Endothelial cell of umbilical vein (primary cell): Measurements from ENCODE around the gene FRMD4A. TPM values are rescaled to one million over a fixed set of nuclear protein-coding genes. Genes with fewer than 3 reads are reported as not detected.

Experiments used
- BruUV-seq: library from RNA; stranded (reverse); fragments of 400-500 nt; replicated peaks from 2 replicates; lab custom pipeline; 2021; lab: Mats Ljungman, UMichigan
- CTCF ChIA-PET: fragments of 300-600, 350-600 bp; sonication (Branson Sonifier 250); formaldehyde crosslinking; loops from one replicate; lab custom pipeline; 2021; ENCODE audit warnings: antibody characterized with exemption, inconsistent platforms; lab: Charles Lee
- POLR2A ChIA-PET: fragments of 300-600, 350-600 bp; sonication (Branson Sonifier 250); formaldehyde crosslinking; loops from one replicate; lab custom pipeline; 2021; ENCODE audit warnings: antibody characterized with exemption, inconsistent platforms; lab: Charles Lee
- DNase-seq: peaks from one replicate; pipeline ENCODE4 v3.0.0-alpha.2; 2011; ENCODE audit warnings: low read depth, low spot score
- FAIRE-seq: peaks from 2 replicates; lab custom pipeline; 2011; peaks lifted over from hg19 to GRCh38; lab: Jason Lieb, UNC
- H2AFZ ChIP-seq: 2 replicates; pipeline ENCODE4 v1.6.0; 2012; ENCODE audit warnings: low read depth, low read length, control low read depth, inconsistent platforms
- H3K27ac ChIP-seq: 2 replicates; pipeline ENCODE4 v1.5.1; 2011; ENCODE audit warnings: low read depth, mild to moderate bottlenecking, control low read depth, low read length, moderate library complexity; ENCODE audit not compliant: insufficient read depth
- H3K27me3 ChIP-seq, 2 experiments: 2 replicates each; pipeline versions ENCODE4 v1.6.0 to v1.6.1; 2011; ENCODE audit warnings: low read length in 2 of 2, mixed read lengths in 1 of 2; ENCODE audit not compliant: control insufficient read depth in 2 of 2, insufficient read depth in 2 of 2
- H3K36me3 ChIP-seq, 2 experiments: 2 replicates in 1 of 2; 3 replicates in 1 of 2; pipeline ENCODE4 v1.5.1; 2011; ENCODE audit warnings: low read length in 2 of 2, mild to moderate bottlenecking in 1 of 2, moderate library complexity in 1 of 2; ENCODE audit not compliant: control insufficient read depth in 2 of 2, insufficient read depth in 2 of 2; ENCODE audit errors: extremely low read depth in 1 of 2
- H3K4me1 ChIP-seq: 3 replicates; pipeline ENCODE4 v1.5.1; 2011; ENCODE audit warnings: mild to moderate bottlenecking, low read length; ENCODE audit not compliant: control insufficient read depth, insufficient read depth; ENCODE audit errors: extremely low read depth
- H3K4me2 ChIP-seq: 2 replicates; pipeline ENCODE4 v1.6.1; 2011; ENCODE audit warnings: low read length, control low read depth, mixed read lengths; ENCODE audit not compliant: insufficient read depth
- H3K4me3 ChIP-seq, 3 experiments: fragments of 200-600 bp in 1 of 3; sonication (generic), shearing (Covaris generic) in 1 of 3; replicated peaks in 1 of 3; 2 replicates each; pipeline ENCODE4 v1.5.1; 2011 to 2016; ENCODE audit warnings: control low read depth in 3 of 3, low read length in 3 of 3, mild to moderate bottlenecking in 2 of 3, inconsistent platforms in 1 of 3, low read depth in 1 of 3, moderate library complexity in 1 of 3; ENCODE audit not compliant: insufficient read depth in 1 of 3
- H3K79me2 ChIP-seq: 2 replicates; pipeline ENCODE4 v1.6.0; 2012; ENCODE audit warnings: low read length, inconsistent platforms; ENCODE audit not compliant: control insufficient read depth, insufficient read depth
- H3K9ac ChIP-seq: replicated peaks from 2 replicates; pipeline ENCODE3; 2011; ENCODE audit warnings: low read length, control low read depth; ENCODE audit not compliant: insufficient read depth; ENCODE audit errors: extremely low read depth
- H3K9me1 ChIP-seq: replicated peaks from 3 replicates; pipeline ENCODE4 v1.6.0; 2011; ENCODE audit warnings: mild to moderate bottlenecking, low read length; ENCODE audit not compliant: control insufficient read depth, insufficient read depth; ENCODE audit errors: extremely low read depth
- H3K9me3 ChIP-seq: replicated peaks from 2 replicates; pipeline ENCODE4 v1.5.1; 2012; ENCODE audit warnings: low read length, inconsistent platforms; ENCODE audit not compliant: control insufficient read depth, insufficient read depth
- H4K20me1 ChIP-seq: replicated peaks from 2 replicates; pipeline ENCODE3; 2011; ENCODE audit warnings: mild to moderate bottlenecking, low read length; ENCODE audit not compliant: control insufficient read depth, insufficient read depth; ENCODE audit errors: extremely low read depth
- EZH2 ChIP-seq: IDR thresholded peaks from 2 replicates; pipeline ENCODE4 v1.6.1; 2012; ENCODE audit warnings: borderline replicate concordance, low read depth, mild to moderate bottlenecking, moderate library complexity, low read length, inconsistent platforms; ENCODE audit not compliant: severe bottlenecking
- FOS ChIP-seq: IDR thresholded peaks from 2 replicates; pipeline ENCODE4 v1.6.1; 2011; ENCODE audit warnings: mild to moderate bottlenecking, low read length, moderate library complexity, borderline replicate concordance; ENCODE audit not compliant: insufficient read depth
- GATA2 ChIP-seq: IDR thresholded peaks from 2 replicates; pipeline ENCODE4 v1.7.0; 2011; ENCODE audit warnings: low read depth, mild to moderate bottlenecking, moderate library complexity, mixed read lengths, low read length; ENCODE audit not compliant: insufficient read length, insufficient read depth
- JUN ChIP-seq: IDR thresholded peaks from 2 replicates; pipeline ENCODE4 v1.6.1; 2011; ENCODE audit warnings: borderline replicate concordance, low read depth; ENCODE audit not compliant: insufficient read length, insufficient read depth
- MAX ChIP-seq: IDR thresholded peaks from 2 replicates; pipeline ENCODE4 v1.6.1; 2011; ENCODE audit not compliant: insufficient read depth, insufficient read length
- MYC ChIP-seq: IDR thresholded peaks from one replicate; pipeline ENCODE4 v1.6.1; 2011; ENCODE audit warnings: mild to moderate bottlenecking, low read depth, low read length
- POLR2A ChIP-seq: IDR thresholded peaks from 2 replicates; pipeline ENCODE4 v1.6.1; 2012; ENCODE audit warnings: low read depth, mild to moderate bottlenecking, control low read depth, low read length
- POLR2AphosphoS5 ChIP-seq: IDR thresholded peaks from 2 replicates; pipeline ENCODE4 v1.6.1; 2012; ENCODE audit warnings: low read depth, mild to moderate bottlenecking, control low read depth, low read length, moderate library complexity; ENCODE audit not compliant: insufficient read depth
- dilution Hi-C: fragments of 300-500 bp; cut with MboI; formaldehyde crosslinking; loops from one replicate; pipeline ENCODE4 v1.15.0; 2019; ENCODE audit warnings: low sequenced_read_pairs; ENCODE audit not compliant: extremely low pct_ligation_motif_present
- intact Hi-C: fragments of 100-400 bp; cut with micrococcal nuclease; formaldehyde crosslinking; loops from one replicate; pipeline ENCODE4 v1.10.0; 2022
- polyA plus RNA-seq, 4 experiments: library from polyadenylated mRNA; depleted of rRNA in 3 of 4; stranded (reverse) in 3 of 4; unstranded in 1 of 4; fragments of >200 nt; gene quantifications; 2 replicates each; pipeline versions ENCODE4 v1.2.1 to v1.2.3, GENCODE V29; 2011 to 2012; ENCODE audit warnings: missing spikeins in 1 of 4
- total RNA-seq: library from RNA; stranded (reverse); gene quantifications from 2 replicates; pipeline ENCODE4 v1.2.3, GENCODE V29; 2021
- TF ChIP-seq, protein P1 (sequence below), 2 donors: IDR thresholded peaks; 1 replicate in 1 of 2; 2 replicates in 1 of 2; pipeline ENCODE4 v1.5.1; 2011; ENCODE audit warnings: low read length in 2 of 2, mild to moderate bottlenecking in 2 of 2, moderate library complexity in 2 of 2, control low read depth in 1 of 2, inconsistent platforms in 1 of 2, low read depth in 1 of 2; ENCODE audit not compliant: insufficient read depth in 1 of 2; ENCODE audit errors: extremely low read depth in 1 of 2

FRMD4A gene
- total and polyA plus RNA-seq, 2 donors (not counting 3 experiments of a cell fraction or from before 2014, with no cell fraction given) = 123 to 148 TPM

DNA sequence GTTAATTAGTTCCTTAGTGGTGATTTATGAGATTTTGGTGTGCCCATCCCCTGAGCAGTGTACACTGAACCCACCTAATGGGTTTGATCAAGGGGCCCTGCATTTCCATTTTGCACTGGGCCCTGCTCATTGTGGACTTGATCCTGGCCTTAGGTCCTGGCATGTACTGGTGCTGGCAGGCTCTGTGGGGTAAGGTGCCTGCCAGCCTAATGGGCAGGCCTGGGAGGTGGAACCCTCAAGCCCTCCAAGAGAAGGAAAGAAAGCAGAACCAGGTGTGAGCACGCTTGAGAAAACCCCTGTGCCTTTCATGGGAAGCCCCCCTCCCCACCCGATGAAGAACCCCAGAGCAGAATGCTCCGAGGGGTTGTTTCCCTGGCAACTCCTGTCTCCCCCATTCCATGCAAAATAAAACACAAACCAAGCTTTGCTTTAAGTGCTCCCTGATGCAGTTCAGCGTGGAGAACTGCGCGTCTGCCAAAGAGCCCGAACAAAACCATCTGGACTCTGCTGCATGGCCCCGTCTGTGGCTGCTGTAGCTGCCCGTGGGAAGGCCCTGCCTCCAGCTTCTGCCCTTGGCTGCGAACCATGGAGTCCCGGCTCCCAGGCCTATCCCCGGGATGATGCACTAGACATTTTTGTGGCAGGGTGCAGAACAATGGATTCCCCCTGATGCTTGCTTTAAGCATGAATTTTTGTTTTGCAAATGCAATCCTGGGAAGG, 620.6 kb downstream of the FRMD4A start:
- intact Hi-C loops = no loop called here
- Histone ChIP-seq H2AFZ (no peak overlapping the region), H3K9ac (no peak overlapping the region), H3K27ac (no peak overlapping the region), H3K36me3 (peaks cover 0 to 2% of the 10 kb centered on the region in 2 experiments), H3K9me1 (no peaks in the 10 kb centered on the region), H3K4me1 (peaks cover 58% of the 10 kb centered on the region), H4K20me1 (no peaks in the 10 kb centered on the region), H3K79me2 (peaks cover 34% of the 10 kb centered on the region), H3K9me3 (no peaks in the 10 kb centered on the region), H3K4me3 (no peak overlapping the region), H3K27me3 (no peaks in the 10 kb centered on the region), H3K4me2 (no peak overlapping the region)
- dilution Hi-C loops = no loop called here
- TF ChIP-seq JUN (no peak), GATA2 (no peak), POLR2A (no peak), EZH2 (no peak), FOS (no peak), POLR2AphosphoS5 (no peak)
- FAIRE-seq (no peak), DNase-seq (no peak)
- CTCF ChIA-PET = no interaction called here
- BruUV-seq = no TSS peak
- POLR2A ChIA-PET = no interaction called here

DNA sequence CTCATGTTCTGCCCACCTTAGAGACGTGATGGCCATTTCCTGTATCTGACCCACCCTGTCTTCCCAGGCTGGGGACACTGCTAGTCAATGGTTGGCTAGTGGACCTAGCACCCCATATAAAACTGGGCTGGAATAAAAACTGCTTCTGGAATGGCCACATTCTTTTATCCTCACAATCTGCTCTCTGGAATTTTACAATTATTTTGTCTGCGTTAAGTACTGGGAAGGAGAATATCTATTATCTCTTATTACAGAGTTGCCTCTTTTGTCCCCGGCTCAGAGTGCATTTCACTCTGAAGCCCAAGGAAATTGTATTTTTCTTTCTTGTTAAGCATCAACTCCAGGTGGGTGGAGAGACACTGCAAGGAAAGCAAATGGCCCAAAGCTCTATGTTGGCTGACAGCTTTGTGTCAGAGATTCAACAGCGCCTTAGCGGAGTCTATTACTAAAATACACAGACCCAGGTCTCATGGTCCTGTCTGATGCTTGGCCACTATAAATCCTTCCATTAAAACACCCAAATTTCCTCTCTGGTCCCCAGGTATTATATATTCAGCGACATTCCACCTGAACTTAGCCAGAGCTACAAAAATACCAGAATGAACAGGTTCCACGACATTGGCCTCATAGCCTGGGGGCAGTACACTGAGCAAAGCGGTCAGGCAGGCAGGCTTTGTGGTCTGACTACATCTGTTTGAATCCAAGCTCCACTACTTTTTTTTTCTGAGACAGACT, 622.3 kb downstream of the FRMD4A start:
- Histone ChIP-seq H3K27me3 (no peaks in the 10 kb centered on the region), H3K9me3 (no peaks in the 10 kb centered on the region), H3K36me3 (no peaks in the 10 kb centered on the region), H3K4me2 (peak overlapping the region; percentile 79), H3K4me3 (no peak overlapping the region), H3K9me1 (no peaks in the 10 kb centered on the region), H3K9ac (peak overlapping the region; percentile 50), H4K20me1 (no peaks in the 10 kb centered on the region), H3K27ac (peak overlapping the region; percentile 37), H2AFZ (no peak overlapping the region), H3K4me1 (peaks cover 70% of the 10 kb centered on the region), H3K79me2 (peaks cover 48% of the 10 kb centered on the region)
- no peak for FAIRE-seq
- DNase-seq = no peak
- POLR2A ChIA-PET = no interaction called here
- BruUV-seq = no TSS peak
- TF ChIP-seq MYC (no peak), FOS (no peak), JUN (no peak), POLR2A (no peak), POLR2AphosphoS5 (no peak), GATA2 (no peak), MAX (no peak), EZH2 (no peak)
- TF ChIP-seq, protein P1, sequence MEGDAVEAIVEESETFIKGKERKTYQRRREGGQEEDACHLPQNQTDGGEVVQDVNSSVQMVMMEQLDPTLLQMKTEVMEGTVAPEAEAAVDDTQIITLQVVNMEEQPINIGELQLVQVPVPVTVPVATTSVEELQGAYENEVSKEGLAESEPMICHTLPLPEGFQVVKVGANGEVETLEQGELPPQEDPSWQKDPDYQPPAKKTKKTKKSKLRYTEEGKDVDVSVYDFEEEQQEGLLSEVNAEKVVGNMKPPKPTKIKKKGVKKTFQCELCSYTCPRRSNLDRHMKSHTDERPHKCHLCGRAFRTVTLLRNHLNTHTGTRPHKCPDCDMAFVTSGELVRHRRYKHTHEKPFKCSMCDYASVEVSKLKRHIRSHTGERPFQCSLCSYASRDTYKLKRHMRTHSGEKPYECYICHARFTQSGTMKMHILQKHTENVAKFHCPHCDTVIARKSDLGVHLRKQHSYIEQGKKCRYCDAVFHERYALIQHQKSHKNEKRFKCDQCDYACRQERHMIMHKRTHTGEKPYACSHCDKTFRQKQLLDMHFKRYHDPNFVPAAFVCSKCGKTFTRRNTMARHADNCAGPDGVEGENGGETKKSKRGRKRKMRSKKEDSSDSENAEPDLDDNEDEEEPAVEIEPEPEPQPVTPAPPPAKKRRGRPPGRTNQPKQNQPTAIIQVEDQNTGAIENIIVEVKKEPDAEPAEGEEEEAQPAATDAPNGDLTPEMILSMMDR (IDR thresholded peaks at IDR 0.05; ENCODE audit: extremely low read depth in 1 of 2, insufficient read depth in 1 of 2, low read depth in 1 of 2, low read length in 2 of 2) = no peak
- dilution Hi-C loops (no loop called here), intact Hi-C loops (no loop called here)
- CTCF ChIA-PET = interaction anchor here (1.1 to 1.2 kb wide), 2 partner anchors 8 to 15 kb away, joined by 3 read pairs; no protein-coding TSS in a partner anchor
